Astrocyte (in vitro differentiated cells and primary cell): ENCODE results near the gene EYA2. TPM values are rescaled to one million over a fixed set of nuclear protein-coding genes. Genes with fewer than 3 reads are reported as not detected.

Experiments used
- DNase-seq: peaks from one replicate; pipeline ENCODE4 v3.0.0-alpha.2; 2010; ENCODE audit warnings: low read depth
- FAIRE-seq: peaks from 2 replicates; lab custom pipeline; 2011; peaks lifted over from hg19 to GRCh38; lab: Jason Lieb, UNC
- H2AFZ ChIP-seq: 2 replicates; pipeline ENCODE4 v1.6.0; 2012; ENCODE audit warnings: low read depth, low read length, inconsistent platforms
- H3K27ac ChIP-seq: 2 replicates; pipeline ENCODE4 v1.5.1; 2011; ENCODE audit warnings: low read depth, low read length, inconsistent platforms
- H3K27me3 ChIP-seq: 2 replicates; pipeline ENCODE4 v1.6.0; 2011; ENCODE audit warnings: low read length, inconsistent platforms; ENCODE audit not compliant: insufficient read depth
- H3K36me3 ChIP-seq: 2 replicates; pipeline ENCODE4 v1.5.1; 2011; ENCODE audit warnings: low read length, inconsistent platforms; ENCODE audit not compliant: insufficient read depth
- H3K4me1 ChIP-seq: 2 replicates; pipeline ENCODE4 v1.5.1; 2011; ENCODE audit warnings: low read length, inconsistent platforms; ENCODE audit not compliant: insufficient read depth
- H3K4me2 ChIP-seq: 2 replicates; pipeline ENCODE4 v1.6.0; 2012; ENCODE audit warnings: low read length, inconsistent platforms
- H3K4me3 ChIP-seq: 2 replicates; pipeline ENCODE4 v1.5.1; 2011; ENCODE audit warnings: low read depth, mild to moderate bottlenecking, low read length, inconsistent platforms; ENCODE audit not compliant: insufficient read depth
- H3K79me2 ChIP-seq: 2 replicates; pipeline ENCODE4 v1.6.0; 2012; ENCODE audit warnings: mild to moderate bottlenecking, low read length, inconsistent platforms; ENCODE audit not compliant: insufficient read depth
- H3K9ac ChIP-seq: 2 replicates; pipeline ENCODE4 v1.6.0; 2012; ENCODE audit warnings: mild to moderate bottlenecking, low read length, inconsistent platforms
- H3K9me3 ChIP-seq: 2 replicates; pipeline ENCODE4 v1.5.1; 2012; ENCODE audit warnings: low read depth, mild to moderate bottlenecking, low read length, inconsistent platforms; ENCODE audit not compliant: insufficient read depth
- H4K20me1 ChIP-seq: 2 replicates; pipeline ENCODE4 v1.6.0; 2012; ENCODE audit warnings: low read length, inconsistent platforms; ENCODE audit not compliant: insufficient read depth
- H3K27ac Mint-ChIP-seq: one replicate; pipeline ENCODE4 v1.8.0; 2021; ENCODE audit warnings: mild to moderate bottlenecking, mixed read lengths; ENCODE audit not compliant: unreplicated experiment
- H3K27me3 Mint-ChIP-seq: one replicate; pipeline ENCODE4 v1.8.0; 2021; ENCODE audit warnings: low read depth, mixed read lengths; ENCODE audit not compliant: unreplicated experiment
- H3K36me3 Mint-ChIP-seq: one replicate; pipeline ENCODE4 v1.8.0; 2021; ENCODE audit warnings: low read depth, mixed read lengths; ENCODE audit not compliant: unreplicated experiment
- H3K4me1 Mint-ChIP-seq: one replicate; pipeline ENCODE4 v1.8.0; 2021; ENCODE audit warnings: low read depth, mixed read lengths; ENCODE audit not compliant: unreplicated experiment
- H3K4me3 Mint-ChIP-seq: one replicate; pipeline ENCODE4 v1.8.0; 2021; ENCODE audit warnings: mild to moderate bottlenecking, moderate library complexity, mixed read lengths; ENCODE audit not compliant: unreplicated experiment
- H3K9me3 Mint-ChIP-seq: one replicate; pipeline ENCODE4 v1.8.0; 2021; ENCODE audit warnings: mild to moderate bottlenecking, mixed read lengths; ENCODE audit not compliant: unreplicated experiment
- EZH2 ChIP-seq: IDR thresholded peaks from 2 replicates; pipeline ENCODE4 v1.6.1; 2012; ENCODE audit warnings: mild to moderate bottlenecking, low read length, inconsistent platforms; ENCODE audit not compliant: insufficient read depth
- total RNA-seq: library from RNA; stranded (reverse); gene quantifications from 2 replicates; pipeline ENCODE4 v1.2.1, GENCODE V29; 2021
- TF ChIP-seq, protein P1 (sequence below): IDR thresholded peaks from 2 replicates; pipeline ENCODE4 v1.5.1; 2011; ENCODE audit warnings: low read depth, mild to moderate bottlenecking, inconsistent platforms, low read length, moderate library complexity; ENCODE audit not compliant: insufficient read depth

Gene EYA2
- total RNA-seq, 1 donor from 2014 or later = 1.5 TPM

DNA sequence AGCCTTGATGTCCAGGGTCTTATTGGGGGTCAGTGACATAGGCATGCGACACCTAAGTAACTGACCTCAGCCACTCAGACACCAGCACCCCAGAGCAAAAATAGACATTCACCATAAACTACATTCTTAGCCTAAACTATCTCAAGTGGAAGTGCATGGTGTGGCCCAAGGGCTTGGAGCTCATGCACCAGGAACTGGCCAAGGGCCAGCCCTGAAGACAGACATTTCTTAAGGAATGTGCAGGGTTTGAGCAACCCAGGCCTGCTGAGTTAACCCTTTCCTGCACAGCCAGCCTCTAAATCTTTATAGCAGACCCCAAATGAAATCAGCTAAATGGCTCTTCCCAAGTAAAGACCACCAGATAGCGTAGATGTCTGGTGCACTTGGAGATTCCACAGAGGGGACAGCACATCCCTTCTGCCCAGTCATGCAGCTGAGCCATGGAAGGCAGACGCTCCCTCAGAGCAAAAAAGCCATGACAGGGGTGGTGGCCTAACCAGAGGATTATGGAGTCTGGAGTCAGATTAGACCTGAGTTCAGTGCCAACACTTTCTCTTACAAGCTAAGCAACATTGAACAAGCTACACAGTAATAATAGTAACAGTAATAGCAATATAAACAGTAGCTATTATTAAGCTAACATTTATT is 239.3 kb downstream of the EYA2 start:
- Histone ChIP-seq H3K36me3 (no peaks in the 10 kb centered on the region), H3K4me3 (no peak overlapping the region), H3K27me3 (no peaks in the 10 kb centered on the region), H3K4me2 (no peak overlapping the region), H3K9me3 (no peaks in the 10 kb centered on the region), H3K79me2 (no peaks in the 10 kb centered on the region), H3K27ac (no peak overlapping the region), H4K20me1 (no peaks in the 10 kb centered on the region), H3K9ac (no peak overlapping the region), H2AFZ (no peak overlapping the region), H3K4me1 (peaks cover 13% of the 10 kb centered on the region)
- no peaks in the 10 kb centered on the region for H3K9me3 Mint-ChIP-seq
- peaks cover 21% of the 10 kb centered on the region for H3K4me1 Mint-ChIP-seq
- no peaks in the 10 kb centered on the region for H3K27me3 Mint-ChIP-seq
- FAIRE-seq (peak; percentile 17), DNase-seq (peak; percentile 60)
- H3K4me3 Mint-ChIP-seq = no peak overlapping the region
- no peaks in the 10 kb centered on the region for H3K36me3 Mint-ChIP-seq
- H3K27ac Mint-ChIP-seq = no peak overlapping the region
- no peak for TF ChIP-seq EZH2
- TF ChIP-seq, protein P1, sequence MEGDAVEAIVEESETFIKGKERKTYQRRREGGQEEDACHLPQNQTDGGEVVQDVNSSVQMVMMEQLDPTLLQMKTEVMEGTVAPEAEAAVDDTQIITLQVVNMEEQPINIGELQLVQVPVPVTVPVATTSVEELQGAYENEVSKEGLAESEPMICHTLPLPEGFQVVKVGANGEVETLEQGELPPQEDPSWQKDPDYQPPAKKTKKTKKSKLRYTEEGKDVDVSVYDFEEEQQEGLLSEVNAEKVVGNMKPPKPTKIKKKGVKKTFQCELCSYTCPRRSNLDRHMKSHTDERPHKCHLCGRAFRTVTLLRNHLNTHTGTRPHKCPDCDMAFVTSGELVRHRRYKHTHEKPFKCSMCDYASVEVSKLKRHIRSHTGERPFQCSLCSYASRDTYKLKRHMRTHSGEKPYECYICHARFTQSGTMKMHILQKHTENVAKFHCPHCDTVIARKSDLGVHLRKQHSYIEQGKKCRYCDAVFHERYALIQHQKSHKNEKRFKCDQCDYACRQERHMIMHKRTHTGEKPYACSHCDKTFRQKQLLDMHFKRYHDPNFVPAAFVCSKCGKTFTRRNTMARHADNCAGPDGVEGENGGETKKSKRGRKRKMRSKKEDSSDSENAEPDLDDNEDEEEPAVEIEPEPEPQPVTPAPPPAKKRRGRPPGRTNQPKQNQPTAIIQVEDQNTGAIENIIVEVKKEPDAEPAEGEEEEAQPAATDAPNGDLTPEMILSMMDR = no peak

DNA sequence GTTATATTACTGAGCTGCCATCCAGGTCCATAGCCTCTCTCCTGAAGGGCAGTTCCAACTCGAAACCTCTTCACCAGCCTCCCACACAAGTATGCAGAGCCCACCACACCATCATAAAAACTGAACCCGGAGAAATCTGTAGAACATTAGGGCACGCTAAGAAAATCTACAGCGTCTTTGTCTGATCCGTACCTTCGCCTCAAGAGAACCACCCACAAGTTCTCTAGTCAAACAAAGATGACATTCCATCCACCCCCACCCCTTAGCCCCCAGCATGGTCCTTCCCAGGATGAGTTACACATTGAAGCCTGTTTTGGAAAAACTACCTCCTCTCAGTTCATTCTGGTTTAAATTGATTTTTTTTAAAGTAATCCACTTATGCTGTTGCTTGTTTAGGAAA is 242.1 kb downstream of the EYA2 start:
- Mint-ChIP-seq H3K36me3 (no peaks in the 10 kb centered on the region), H3K9me3 (no peaks in the 10 kb centered on the region), H3K4me3 (no peak overlapping the region), H3K27ac (no peak overlapping the region), H3K27me3 (no peaks in the 10 kb centered on the region), H3K4me1 (peaks cover 26% of the 10 kb centered on the region)
- no peaks in the 10 kb centered on the region for H4K20me1 ChIP-seq
- peaks cover 19% of the 10 kb centered on the region for H3K4me1 ChIP-seq
- no peak for TF ChIP-seq EZH2
- TF ChIP-seq, protein P1 = no peak
- no peaks in the 10 kb centered on the region for H3K36me3 ChIP-seq
- no peaks in the 10 kb centered on the region for H3K79me2 ChIP-seq
- no peak overlapping the region for H3K9ac ChIP-seq
- H3K9me3 ChIP-seq = peaks cover 5% of the 10 kb centered on the region
- H3K4me3 ChIP-seq = no peak overlapping the region
- FAIRE-seq (no peak), DNase-seq (no peak)
- H3K27ac ChIP-seq = no peak overlapping the region
- H3K27me3 ChIP-seq = no peaks in the 10 kb centered on the region
- H2AFZ ChIP-seq = no peak overlapping the region
- no peak overlapping the region for H3K4me2 ChIP-seq

DNA sequence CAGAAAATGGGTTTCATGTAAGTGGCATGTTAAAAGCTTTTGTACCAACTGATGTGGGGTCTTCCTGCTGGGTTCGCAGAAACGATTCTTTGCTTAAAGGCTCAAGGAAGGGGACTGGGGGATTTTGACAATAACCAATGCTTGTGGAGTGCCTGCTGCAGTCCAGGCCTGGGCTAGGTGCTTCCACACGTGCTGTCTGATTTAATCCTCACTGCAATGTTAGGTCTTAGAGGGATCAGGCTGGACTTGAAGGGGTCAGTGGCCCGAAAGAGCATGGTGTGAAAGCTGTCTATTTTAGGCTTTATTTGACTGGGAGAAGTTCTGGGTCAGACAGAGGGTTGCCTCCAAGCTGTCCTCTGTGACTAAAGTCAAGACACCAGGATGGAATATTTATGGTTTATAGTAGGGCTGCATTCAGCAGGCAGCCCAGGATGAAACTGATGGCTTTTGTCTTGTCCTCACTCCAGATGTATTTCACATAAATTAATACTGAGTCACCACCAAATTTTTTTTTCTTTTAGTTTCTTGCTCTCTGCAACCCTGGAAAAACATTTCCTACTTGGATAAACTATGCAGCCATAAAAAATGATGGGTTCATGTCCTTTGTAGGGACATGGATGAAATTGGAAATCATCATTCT is 242.7 kb downstream of the EYA2 start:
- no peaks in the 10 kb centered on the region for H3K9me3 Mint-ChIP-seq
- H3K36me3 Mint-ChIP-seq = no peaks in the 10 kb centered on the region
- Histone ChIP-seq H3K36me3 (no peaks in the 10 kb centered on the region), H3K9ac (no peak overlapping the region), H3K4me3 (no peak overlapping the region), H3K4me1 (peaks cover 23% of the 10 kb centered on the region), H3K27ac (no peak overlapping the region), H4K20me1 (no peaks in the 10 kb centered on the region), H3K4me2 (no peak overlapping the region), H3K27me3 (no peaks in the 10 kb centered on the region), H2AFZ (peak overlapping the region; percentile 55), H3K79me2 (no peaks in the 10 kb centered on the region), H3K9me3 (peaks cover 5% of the 10 kb centered on the region)
- no peak for TF ChIP-seq EZH2
- TF ChIP-seq, protein P1 = no peak
- H3K4me1 Mint-ChIP-seq = peaks cover 29% of the 10 kb centered on the region
- no peaks in the 10 kb centered on the region for H3K27me3 Mint-ChIP-seq
- peak overlapping the region; percentile 27 for H3K4me3 Mint-ChIP-seq
- DNase-seq (no peak), FAIRE-seq (no peak)
- H3K27ac Mint-ChIP-seq = no peak overlapping the region
